HEK293 (cell line): Measurements from ENCODE around the gene RPS4Y2.

Experiments
- CTCF ChIA-PET: fragments of 350-600 bp; formaldehyde crosslinking; extraction: SDS; loops from one replicate; lab custom pipeline; 2021; ENCODE audit warnings: antibody characterized with exemption; lab: Yijun Ruan, JAX
- POLR2A ChIA-PET: fragments of 300-600 bp; formaldehyde crosslinking; extraction: SDS; loops from one replicate; lab custom pipeline; 2020; ENCODE audit warnings: antibody characterized with exemption, inconsistent platforms; lab: Yijun Ruan, JAX
- H3K27ac ChIP-seq: fragments of 200-500 bp; sonication (Bioruptor generic); 2 replicates; pipeline ENCODE4 v1.5.1; 2014; ENCODE audit warnings: low read depth, low read length, control low read depth, inconsistent platforms; ENCODE audit errors: extremely low read depth
- H3K36me3 ChIP-seq, 2 experiments: fragments of 200-500 bp in 1 of 2; sonication (Bioruptor generic) in 1 of 2; 1 replicate in 1 of 2; 2 replicates in 1 of 2; pipeline ENCODE4 v1.5.1; 2014 to 2017; ENCODE audit warnings: inconsistent platforms in 2 of 2, low read length in 2 of 2; ENCODE audit not compliant: control insufficient read depth in 2 of 2, insufficient read depth in 1 of 2
- H3K4me1 ChIP-seq: fragments of 200-500 bp; sonication (Bioruptor generic); 2 replicates; pipeline ENCODE4 v1.5.1; 2014; ENCODE audit warnings: mild to moderate bottlenecking, low read length, inconsistent platforms; ENCODE audit not compliant: control insufficient read depth, insufficient read depth
- H3K4me3 ChIP-seq: 2 replicates; pipeline ENCODE4 v1.5.1; 2011; ENCODE audit warnings: low read depth, mild to moderate bottlenecking, control low read depth, low read length, moderate library complexity
- H3K9me3 ChIP-seq: fragments of 200-500 bp; sonication (Bioruptor generic); 2 replicates; pipeline ENCODE4 v1.5.1; 2014; ENCODE audit warnings: low read depth, low read length, inconsistent platforms; ENCODE audit not compliant: control insufficient read depth, insufficient read depth
- HOXD13 ChIP-seq: sonication (generic); formaldehyde crosslinking; IDR thresholded peaks from 2 replicates; pipeline ENCODE4 v1.8.0; 2022; ENCODE audit warnings: missing genetic modification reagents, borderline replicate concordance
- KLF9 ChIP-seq: fragments of 450-650 bp; formaldehyde crosslinking; IDR thresholded peaks from 2 replicates; pipeline ENCODE4 v1.5.1; 2016; ENCODE audit warnings: missing biosample characterization, missing genetic modification characterization, low read depth
- YY1 ChIP-seq: fragments of 450-650 bp; formaldehyde crosslinking; IDR thresholded peaks from 2 replicates; pipeline ENCODE4 v1.5.1; 2018; ENCODE audit warnings: missing biosample characterization, missing genetic modification characterization
- ZBTB17 ChIP-seq: fragments of 450-650 bp; formaldehyde crosslinking; IDR thresholded peaks from 2 replicates; pipeline ENCODE4 v1.5.1; 2016; ENCODE audit warnings: missing biosample characterization, missing genetic modification characterization
- ZNF132 ChIP-seq: fragments of 450-650 bp; formaldehyde crosslinking; IDR thresholded peaks from 2 replicates; pipeline ENCODE4 v1.5.1; 2017; ENCODE audit warnings: missing biosample characterization, missing genetic modification characterization, borderline replicate concordance
- ZNF155 ChIP-seq: fragments of 450-650 bp; formaldehyde crosslinking; IDR thresholded peaks from 2 replicates; pipeline ENCODE4 v1.5.1; 2016; ENCODE audit warnings: missing biosample characterization, missing genetic modification characterization
- ZNF157 ChIP-seq: fragments of 450-650 bp; formaldehyde crosslinking; IDR thresholded peaks from 2 replicates; pipeline ENCODE4 v1.5.1; 2016; ENCODE audit warnings: missing biosample characterization, missing genetic modification characterization
- ZNF549 ChIP-seq: fragments of 450-650 bp; IDR thresholded peaks from 2 replicates; pipeline ENCODE4 v1.5.1; 2018; ENCODE audit warnings: missing biosample characterization, missing genetic modification characterization, mild to moderate bottlenecking, inconsistent platforms, moderate library complexity
- TF ChIP-seq, protein P1 (sequence below): fragments of 450-650 bp; formaldehyde crosslinking; IDR thresholded peaks from 2 replicates; pipeline ENCODE4 v1.5.1; 2016; ENCODE audit warnings: missing biosample characterization, missing genetic modification characterization, borderline replicate concordance
- TF ChIP-seq, protein P2 (sequence below): fragments of 450-650 bp; formaldehyde crosslinking; IDR thresholded peaks from 2 replicates; pipeline ENCODE4 v1.5.0; 2017; ENCODE audit warnings: missing biosample characterization, missing genetic modification characterization, borderline replicate concordance

Gene RPS4Y2

DNA sequence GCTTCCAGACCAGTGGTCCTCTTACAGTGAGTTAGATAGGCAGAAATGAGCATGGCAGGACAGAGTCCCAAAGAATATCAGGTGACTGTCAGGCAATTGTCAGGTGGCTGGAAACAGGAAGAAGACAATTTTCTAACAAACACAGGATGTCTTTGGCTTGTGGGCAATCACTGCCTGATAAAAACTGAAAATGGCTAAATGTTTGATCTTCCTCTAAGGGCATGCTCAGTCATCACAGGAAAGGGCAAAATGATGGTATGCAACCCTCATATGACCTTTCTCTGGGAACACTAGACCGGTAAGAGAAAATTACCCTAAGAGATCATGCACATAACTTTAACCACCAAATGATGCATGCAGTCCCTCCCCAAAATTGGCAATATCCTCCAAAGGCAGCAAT, 57.6 kb downstream of the RPS4Y2 start (continued):
- TF ChIP-seq, protein P1, sequence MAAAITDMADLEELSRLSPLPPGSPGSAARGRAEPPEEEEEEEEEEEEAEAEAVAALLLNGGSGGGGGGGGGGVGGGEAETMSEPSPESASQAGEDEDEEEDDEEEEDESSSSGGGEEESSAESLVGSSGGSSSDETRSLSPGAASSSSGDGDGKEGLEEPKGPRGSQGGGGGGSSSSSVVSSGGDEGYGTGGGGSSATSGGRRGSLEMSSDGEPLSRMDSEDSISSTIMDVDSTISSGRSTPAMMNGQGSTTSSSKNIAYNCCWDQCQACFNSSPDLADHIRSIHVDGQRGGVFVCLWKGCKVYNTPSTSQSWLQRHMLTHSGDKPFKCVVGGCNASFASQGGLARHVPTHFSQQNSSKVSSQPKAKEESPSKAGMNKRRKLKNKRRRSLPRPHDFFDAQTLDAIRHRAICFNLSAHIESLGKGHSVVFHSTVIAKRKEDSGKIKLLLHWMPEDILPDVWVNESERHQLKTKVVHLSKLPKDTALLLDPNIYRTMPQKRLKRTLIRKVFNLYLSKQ (tag by site-specific recombination) = no peak

DNA sequence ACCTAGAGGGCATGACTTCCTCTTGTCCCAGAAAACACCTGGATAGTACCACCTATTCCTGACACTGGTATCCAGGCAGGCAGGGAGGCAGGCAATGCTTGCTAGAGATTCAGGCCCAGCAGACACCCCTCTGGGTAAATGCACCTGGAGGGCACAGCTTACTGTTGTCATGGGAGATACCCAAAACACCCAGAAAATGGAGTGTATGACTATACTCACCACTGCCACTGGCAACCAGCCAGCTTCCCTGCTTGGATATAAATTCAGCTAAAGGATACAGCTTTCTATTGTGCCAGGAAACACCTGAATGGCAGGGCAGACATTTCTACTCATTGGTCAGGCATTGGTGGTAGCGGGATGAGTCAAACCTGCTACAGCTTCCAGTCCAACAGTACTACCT, 58.9 kb downstream of the RPS4Y2 start:
- TF ChIP-seq, protein P2, sequence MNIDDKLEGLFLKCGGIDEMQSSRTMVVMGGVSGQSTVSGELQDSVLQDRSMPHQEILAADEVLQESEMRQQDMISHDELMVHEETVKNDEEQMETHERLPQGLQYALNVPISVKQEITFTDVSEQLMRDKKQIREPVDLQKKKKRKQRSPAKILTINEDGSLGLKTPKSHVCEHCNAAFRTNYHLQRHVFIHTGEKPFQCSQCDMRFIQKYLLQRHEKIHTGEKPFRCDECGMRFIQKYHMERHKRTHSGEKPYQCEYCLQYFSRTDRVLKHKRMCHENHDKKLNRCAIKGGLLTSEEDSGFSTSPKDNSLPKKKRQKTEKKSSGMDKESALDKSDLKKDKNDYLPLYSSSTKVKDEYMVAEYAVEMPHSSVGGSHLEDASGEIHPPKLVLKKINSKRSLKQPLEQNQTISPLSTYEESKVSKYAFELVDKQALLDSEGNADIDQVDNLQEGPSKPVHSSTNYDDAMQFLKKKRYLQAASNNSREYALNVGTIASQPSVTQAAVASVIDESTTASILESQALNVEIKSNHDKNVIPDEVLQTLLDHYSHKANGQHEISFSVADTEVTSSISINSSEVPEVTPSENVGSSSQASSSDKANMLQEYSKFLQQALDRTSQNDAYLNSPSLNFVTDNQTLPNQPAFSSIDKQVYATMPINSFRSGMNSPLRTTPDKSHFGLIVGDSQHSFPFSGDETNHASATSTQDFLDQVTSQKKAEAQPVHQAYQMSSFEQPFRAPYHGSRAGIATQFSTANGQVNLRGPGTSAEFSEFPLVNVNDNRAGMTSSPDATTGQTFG (tag by site-specific recombination) = no peak
- TF ChIP-seq ZNF157 (tag by site-specific recombination) (no peak), KLF9 (tag by site-specific recombination) (no peak), HOXD13 (CRISPR knock-in tag) (no peak), ZBTB17 (no peak)
- CTCF ChIA-PET = no interaction called here
- POLR2A ChIA-PET = no interaction called here

DNA sequence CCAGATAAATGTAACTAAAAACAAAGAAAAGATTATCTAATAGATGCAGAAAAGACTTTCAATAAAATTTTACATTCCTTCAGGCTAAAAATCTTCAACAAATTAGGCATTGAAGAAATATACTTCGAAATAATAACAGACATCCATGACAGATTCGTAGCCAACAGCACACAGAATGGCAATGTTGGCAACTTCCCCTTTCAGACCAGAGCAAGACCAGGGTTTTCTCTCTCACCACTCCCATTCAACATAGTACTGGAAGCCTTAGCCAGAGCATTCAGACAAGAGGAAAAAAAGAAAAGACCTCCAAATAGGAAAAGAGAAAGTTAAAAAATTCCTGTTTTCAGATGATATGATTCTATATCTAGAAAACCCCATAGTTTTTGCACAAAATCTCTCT, 61.2 kb downstream of the RPS4Y2 start:
- ChIA-PET CTCF (no interaction called here), POLR2A (no interaction called here)
- no peak overlapping the region for H3K4me3 ChIP-seq
- no peaks in the 10 kb centered on the region for H3K36me3 ChIP-seq
- no peaks in the 10 kb centered on the region for H3K9me3 ChIP-seq
- no peak overlapping the region for H3K27ac ChIP-seq
- TF ChIP-seq ZNF132 (tag by site-specific recombination) = no peak
- no peak for TF ChIP-seq ZNF549 (tag by site-specific recombination)
- no peak for TF ChIP-seq YY1
- TF ChIP-seq ZNF155 (tag by site-specific recombination) = no peak
- no peaks in the 10 kb centered on the region for H3K4me1 ChIP-seq

More for the DNA sequence above, 58.9 kb downstream of the RPS4Y2 start:
- Histone ChIP-seq H3K9me3 (no peaks in the 10 kb centered on the region), H3K4me3 (no peak overlapping the region), H3K27ac (no peak overlapping the region), H3K36me3 (no peaks in the 10 kb centered on the region), H3K4me1 (no peaks in the 10 kb centered on the region)
